Testis (tissue), 3 donors: ENCODE measurements around the gene PMVK. TPM values are rescaled to one million over a fixed set of nuclear protein-coding genes. Genes with fewer than 3 reads are reported as not detected.

ENCODE experiments used
- DNase-seq: peaks from one replicate; pipeline ENCODE4 v3.0.0-alpha.2; 2019
- H3K27ac ChIP-seq, 2 donors: fragments of 200-600 bp; sonication (generic); one replicate each; pipeline ENCODE4 v1.5.1; 2019
- H3K27me3 ChIP-seq: fragments of 200-600 bp; sonication (generic); one replicate; pipeline ENCODE4 v1.5.1; 2019
- H3K36me3 ChIP-seq: fragments of 200-600 bp; sonication (generic); one replicate; pipeline ENCODE4 v1.5.1; 2017; ENCODE audit warnings: low read depth; ENCODE audit errors: missing control alignments
- H3K4me1 ChIP-seq: fragments of 200-600 bp; sonication (generic); one replicate; pipeline ENCODE4 v1.5.1; 2019
- H3K4me3 ChIP-seq, 2 donors: fragments of 200-600 bp; sonication (generic); one replicate each; pipeline ENCODE4 v1.5.1; 2017 to 2019
- H3K9me3 ChIP-seq: fragments of 200-600 bp; sonication (generic); one replicate; pipeline ENCODE4 v1.5.1; 2017
- CTCF ChIP-seq, 3 experiments: fragments of 450-650 bp in 2 of 3; fragments of 200-600 bp in 1 of 3; sonication (generic) in 1 of 3; IDR thresholded peaks; one replicate each; pipeline ENCODE4 v1.5.1; 2016 to 2019; ENCODE audit warnings: antibody characterized with exemption in 3 of 3, mild to moderate bottlenecking in 2 of 3, moderate library complexity in 1 of 3
- POLR2A ChIP-seq: fragments of 450-650 bp; IDR thresholded peaks from one replicate; pipeline ENCODE4 v1.6.1; 2017; ENCODE audit warnings: antibody characterized with exemption, mild to moderate bottlenecking, moderate library complexity
- WGBS, 2 donors: methylation state at CpG; one replicate each; pipeline ENCODE4 v1.1.5; 2018; 5-methylcytosine and 5-hydroxymethylcytosine counted together
- intact Hi-C: fragments of 100-400 bp; cut with DNase I; formaldehyde crosslinking; loops from one replicate; pipeline ENCODE4 v1.15.1; 2023; ENCODE audit warnings: low total_unique reads
- polyA plus RNA-seq: library from polyadenylated mRNA; stranded (reverse); fragments of 350-450 nt; fragmentation: Illumina TruSeq; extraction: RNeasy Lipid Tissue Mini Kit (QIAGEN cat#74804); gene quantifications from one replicate; pipeline ENCODE4 v1.2.3, GENCODE V29; 2014; ENCODE audit warnings: low read depth, low replicate concordance; ENCODE audit not compliant: insufficient read depth
- total RNA-seq, 2 donors: library from RNA; depleted of rRNA; stranded (reverse); fragments of >200 nt; gene quantifications; one replicate each; pipeline ENCODE4 v1.2.3, GENCODE V29; 2016

The PMVK gene
- total and polyA plus RNA-seq, 3 donors from 2014 or later = 21.1 to 44.6 (median 27.7) TPM

GRCh38 chr1:154952664-154953063 is 16.1 kb upstream of the PMVK start:
- Histone ChIP-seq H3K4me3 (no peak overlapping the region), H3K36me3 (no peaks in the 10 kb centered on the region), H3K27me3 (no peaks in the 10 kb centered on the region), H3K27ac (no peak overlapping the region), H3K9me3 (no peaks in the 10 kb centered on the region), H3K4me1 (peaks cover 46% of the 10 kb centered on the region)
- DNase-seq = no peak
- 43 to 70% methylated on average over 6 of the region's 6 CpGs for WGBS, 2 donors
- intact Hi-C loops = loop anchor here (5.0 kb wide), 1 partner anchor 110 kb away; the partner anchor contains the start of gene EFNA4
- no peak for TF ChIP-seq CTCF (IDR thresholded peaks at IDR 0.05)
- TF ChIP-seq POLR2A = no peak

- TF ChIP-seq POLR2A (no peak), CTCF (IDR thresholded peaks at IDR 0.05) (no peak)
- intact Hi-C loops = loop anchor here (5.0 kb wide), 1 partner anchor 110 kb away; the partner anchor contains the start of gene EFNA4
- H3K27ac ChIP-seq = no peak overlapping the region
- no peak for DNase-seq
- H3K36me3 ChIP-seq = no peaks in the 10 kb centered on the region
- 55 to 76% methylated on average over 11 to 15 of the region's 15 CpGs for WGBS, 2 donors
- no peak overlapping the region for H3K4me3 ChIP-seq
- H3K4me1 ChIP-seq = peaks cover 45% of the 10 kb centered on the region
- no peaks in the 10 kb centered on the region for H3K27me3 ChIP-seq
- no peaks in the 10 kb centered on the region for H3K9me3 ChIP-seq
Observed at GRCh38 chr1:154951901-154952657, 15.6 kb upstream of the PMVK start.

- H3K4me3 ChIP-seq = no peak overlapping the region
- 92 to 94% methylated on average over 11 of the region's 11 CpGs for WGBS, 2 donors
- no peaks in the 10 kb centered on the region for H3K9me3 ChIP-seq
- no peaks in the 10 kb centered on the region for H3K27me3 ChIP-seq
- intact Hi-C loops = no loop called here
- H3K4me1 ChIP-seq = peaks cover 30% of the 10 kb centered on the region
- TF ChIP-seq POLR2A = no peak
- TF ChIP-seq CTCF (IDR thresholded peaks at IDR 0.05) = no peak
- no peak for DNase-seq
- no peak overlapping the region for H3K27ac ChIP-seq
- no peaks in the 10 kb centered on the region for H3K36me3 ChIP-seq
Observed at GRCh38 chr1:154948079-154948478, 11.6 kb upstream of the PMVK start.

GRCh38 chr1:154945962-154946850 is 9.7 kb upstream of the PMVK start:
- Histone ChIP-seq H3K27ac (no peak overlapping the region), H3K36me3 (no peaks in the 10 kb centered on the region), H3K9me3 (no peaks in the 10 kb centered on the region), H3K27me3 (no peaks in the 10 kb centered on the region), H3K4me3 (no peak overlapping the region), H3K4me1 (peaks cover 32% of the 10 kb centered on the region)
- TF ChIP-seq CTCF (IDR thresholded peaks at IDR 0.05) (no peak), POLR2A (no peak)
- 65 to 72% methylated on average over 15 to 17 of the region's 17 CpGs for WGBS, 2 donors
- intact Hi-C loops = no loop called here
- no peak for DNase-seq
